Endothelial cell of umbilical vein (primary cell): ENCODE results near the gene IKZF5.

Experiments
- POLR2AphosphoS5 ChIP-seq: IDR thresholded peaks from 2 replicates; pipeline ENCODE4 v1.6.1; 2012; ENCODE audit warnings: low read depth, mild to moderate bottlenecking, control low read depth, low read length, moderate library complexity; ENCODE audit not compliant: insufficient read depth
- TF ChIP-seq, protein P1 (sequence below), 2 donors: IDR thresholded peaks; 1 replicate in 1 of 2; 2 replicates in 1 of 2; pipeline ENCODE4 v1.5.1; 2011; ENCODE audit warnings: low read length in 2 of 2, mild to moderate bottlenecking in 2 of 2, moderate library complexity in 2 of 2, control low read depth in 1 of 2, inconsistent platforms in 1 of 2, low read depth in 1 of 2; ENCODE audit not compliant: insufficient read depth in 1 of 2; ENCODE audit errors: extremely low read depth in 1 of 2

DNA sequence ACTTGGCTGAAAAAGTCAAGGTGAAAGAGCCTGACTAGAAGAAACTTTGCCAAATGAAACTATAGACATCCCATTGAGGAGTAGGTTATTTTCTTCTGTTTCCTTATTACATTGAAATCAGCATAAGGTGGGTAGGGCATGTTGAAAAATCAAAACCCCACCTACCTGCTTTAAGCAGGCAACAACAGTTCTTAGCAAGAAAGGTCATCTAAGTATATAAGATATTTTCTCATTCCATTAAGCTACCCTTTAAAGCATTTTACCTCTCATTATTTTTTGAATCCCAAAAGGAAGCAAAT is 31.0 kb upstream of the IKZF5 start:
- TF ChIP-seq, protein P1, sequence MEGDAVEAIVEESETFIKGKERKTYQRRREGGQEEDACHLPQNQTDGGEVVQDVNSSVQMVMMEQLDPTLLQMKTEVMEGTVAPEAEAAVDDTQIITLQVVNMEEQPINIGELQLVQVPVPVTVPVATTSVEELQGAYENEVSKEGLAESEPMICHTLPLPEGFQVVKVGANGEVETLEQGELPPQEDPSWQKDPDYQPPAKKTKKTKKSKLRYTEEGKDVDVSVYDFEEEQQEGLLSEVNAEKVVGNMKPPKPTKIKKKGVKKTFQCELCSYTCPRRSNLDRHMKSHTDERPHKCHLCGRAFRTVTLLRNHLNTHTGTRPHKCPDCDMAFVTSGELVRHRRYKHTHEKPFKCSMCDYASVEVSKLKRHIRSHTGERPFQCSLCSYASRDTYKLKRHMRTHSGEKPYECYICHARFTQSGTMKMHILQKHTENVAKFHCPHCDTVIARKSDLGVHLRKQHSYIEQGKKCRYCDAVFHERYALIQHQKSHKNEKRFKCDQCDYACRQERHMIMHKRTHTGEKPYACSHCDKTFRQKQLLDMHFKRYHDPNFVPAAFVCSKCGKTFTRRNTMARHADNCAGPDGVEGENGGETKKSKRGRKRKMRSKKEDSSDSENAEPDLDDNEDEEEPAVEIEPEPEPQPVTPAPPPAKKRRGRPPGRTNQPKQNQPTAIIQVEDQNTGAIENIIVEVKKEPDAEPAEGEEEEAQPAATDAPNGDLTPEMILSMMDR (IDR thresholded peaks at IDR 0.05; ENCODE audit: extremely low read depth in 1 of 2, insufficient read depth in 1 of 2, low read depth in 1 of 2, low read length in 2 of 2), result no peak
- TF ChIP-seq POLR2AphosphoS5, result no peak
